Cerebellar nuclear complex (tissue), 1 donor: ENCODE data around the gene DIPK2A.

Source experiments
- DNase-seq, 2 experiments: peaks; one replicate each; lab custom pipeline; 2025; lab: John Stamatoyannopoulos, UW

DIPK2A gene

GRCh38 chr3:143974271-143975238 is 2.9 kb downstream of the DIPK2A start:
- DNase-seq = no peak

- DNase-seq = peak in 1 of 2 experiments; percentile 10
These were observed 4.0 kb downstream of the DIPK2A start for GRCh38 chr3:143975554-143976152.

DNA sequence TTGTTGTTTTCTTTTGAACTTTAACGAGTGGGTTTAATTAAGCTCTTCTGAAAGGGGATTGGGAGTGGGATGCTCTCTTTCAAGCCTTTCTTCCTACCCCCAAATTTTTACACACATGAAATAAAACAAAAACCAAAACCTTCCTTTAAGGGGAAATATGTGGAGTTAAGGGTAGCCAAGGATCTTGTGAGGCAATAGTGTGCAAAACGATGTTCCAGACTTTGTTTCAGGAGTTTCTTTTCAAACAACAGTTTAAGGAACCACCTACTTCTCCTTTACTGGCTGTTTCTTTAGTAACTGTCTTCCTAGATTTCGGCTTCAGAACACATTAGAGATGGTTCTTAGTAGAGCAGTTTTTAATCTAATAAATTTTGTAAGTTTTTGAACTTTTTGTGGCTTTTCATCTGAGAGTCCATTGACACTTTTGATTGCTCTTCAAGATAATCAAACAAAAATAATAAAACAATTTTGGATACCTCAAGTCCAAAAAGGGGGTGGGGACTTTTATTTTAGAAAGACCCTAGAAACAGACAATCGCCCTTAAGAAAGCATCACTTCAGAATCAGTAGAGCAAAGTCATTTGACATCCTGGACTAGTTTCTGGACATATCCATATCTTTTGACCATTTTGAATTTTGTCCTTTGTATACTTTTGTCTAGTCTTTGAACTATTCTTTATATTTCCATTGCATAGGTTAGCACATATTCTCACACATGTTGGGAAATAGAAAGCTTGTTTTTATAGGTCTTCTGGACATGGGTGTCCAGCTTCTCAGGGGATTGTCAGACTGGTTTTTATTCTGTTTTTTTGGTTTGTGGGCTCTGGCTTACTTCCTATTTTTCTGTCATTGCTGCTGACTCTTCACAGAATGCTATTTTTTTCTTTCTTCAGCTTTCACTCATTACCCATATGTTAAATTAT is 6.0 kb downstream of the DIPK2A start:
- no peak for DNase-seq

- no peak for DNase-seq
These were observed 6.6 kb downstream of the DIPK2A start for GRCh38 chr3:143978263-143978631.

- no peak for DNase-seq
These were observed 7.4 kb downstream of the DIPK2A start for GRCh38 chr3:143979041-143979440.

DNA sequence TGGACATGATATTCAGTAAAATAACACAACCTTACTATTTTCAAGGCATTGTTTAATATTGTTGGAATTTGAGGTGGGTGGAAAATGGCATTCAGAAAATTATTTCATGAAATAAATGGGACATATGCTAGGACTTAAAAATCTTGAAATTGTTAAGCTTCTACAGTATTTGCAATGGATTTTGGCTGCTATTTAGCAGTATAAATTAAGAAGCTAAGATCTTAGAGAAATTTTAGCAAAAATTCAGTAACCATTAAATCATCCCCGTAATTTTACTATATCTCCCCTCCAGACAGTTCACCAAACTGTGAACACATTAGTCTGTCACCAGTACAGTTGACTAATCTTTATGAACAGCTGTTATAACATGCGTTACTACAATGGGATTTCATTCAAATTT is 8.2 kb downstream of the DIPK2A start:
- DNase-seq = no peak

DNA sequence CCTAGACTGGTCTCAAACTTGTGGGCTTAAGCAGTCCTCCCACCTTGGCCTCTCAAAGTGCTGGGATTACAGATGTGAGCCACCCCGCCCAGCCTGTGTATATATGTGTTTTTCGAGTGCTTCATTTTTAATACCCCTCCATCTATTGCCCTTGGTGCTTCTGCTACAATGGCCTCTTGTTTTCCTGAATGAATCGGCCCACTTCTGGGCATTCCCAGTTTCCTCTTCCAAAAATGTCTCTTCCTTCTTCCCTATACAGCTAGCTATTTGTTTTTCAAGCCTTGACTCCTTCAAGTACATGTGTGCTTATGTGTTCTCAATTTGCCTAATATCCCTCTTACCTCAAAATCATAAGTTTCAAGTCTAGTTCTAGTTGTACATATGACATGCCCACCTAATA is 16.7 kb downstream of the DIPK2A start:
- DNase-seq = no peak

- DNase-seq = no peak
These were observed 17.8 kb downstream of the DIPK2A start for GRCh38 chr3:143989461-143989860.

- no peak for DNase-seq
These were observed 20.1 kb downstream of the DIPK2A start for GRCh38 chr3:143991713-143992112.

DNA sequence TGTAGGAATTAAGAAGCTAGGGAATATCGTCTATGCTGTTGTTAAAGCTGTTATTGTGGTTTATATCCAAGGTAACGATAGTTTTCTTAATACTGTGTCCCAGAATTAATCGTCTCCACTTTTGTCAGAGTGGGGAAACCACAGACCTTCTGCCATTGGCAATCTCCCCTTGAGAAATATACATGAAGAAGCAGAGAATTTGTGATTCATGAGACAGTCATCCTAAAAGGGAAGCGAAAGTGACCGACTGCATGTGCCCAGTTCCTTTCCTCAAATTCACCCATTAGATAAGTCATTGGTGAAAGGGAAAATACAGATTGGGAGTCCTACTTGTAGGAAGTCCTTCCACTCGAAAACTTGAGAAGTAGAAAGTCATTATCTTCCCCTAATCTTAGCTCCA is 26.6 kb downstream of the DIPK2A start:
- DNase-seq = no peak

DNA sequence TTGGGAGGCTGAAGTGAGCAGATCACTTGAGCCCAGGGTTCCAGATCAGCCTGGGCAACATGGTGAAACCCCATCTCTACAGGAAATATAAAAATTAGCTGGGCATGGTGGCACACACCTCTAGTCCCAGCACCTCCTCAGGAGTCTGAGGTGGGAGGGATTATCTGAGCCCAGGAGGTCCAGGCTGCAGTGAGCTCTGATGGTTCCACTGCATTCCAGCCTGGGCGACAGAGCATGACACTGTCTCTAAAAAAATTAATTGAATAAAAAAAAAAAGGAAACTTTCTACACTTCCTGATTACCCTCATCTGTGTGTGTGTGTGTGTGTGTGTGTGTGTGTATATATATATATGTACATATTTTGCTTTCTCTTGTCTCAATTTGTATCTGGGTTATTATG is 31.4 kb downstream of the DIPK2A start:
- DNase-seq = no peak

- no peak for DNase-seq
These were observed 38.7 kb downstream of the DIPK2A start for GRCh38 chr3:144010371-144010770.

DNA sequence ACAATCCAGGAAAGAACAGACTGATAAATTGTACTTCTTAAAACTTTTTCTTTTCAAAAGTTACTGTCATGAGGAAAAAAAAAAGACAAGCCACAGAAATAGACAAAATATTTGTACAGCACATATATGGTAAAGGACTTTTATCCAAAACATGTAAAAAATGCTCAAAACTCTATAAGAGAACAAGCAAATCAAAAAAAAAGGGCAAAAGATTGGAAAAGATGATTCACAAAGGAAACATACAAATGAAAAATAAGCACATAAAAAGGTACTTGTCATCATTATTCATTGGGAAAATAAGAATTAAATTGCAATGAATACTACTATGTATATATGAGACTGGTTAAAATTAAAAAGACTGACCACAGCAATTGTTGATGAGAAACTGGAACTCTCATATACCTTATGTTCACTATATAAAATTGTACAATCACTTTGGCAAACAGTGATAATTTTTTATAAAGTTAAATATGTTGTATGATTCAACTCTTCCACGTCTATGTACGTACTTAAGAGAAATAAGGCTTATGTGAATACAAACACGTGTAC is 39.7 kb downstream of the DIPK2A start:
- no peak for DNase-seq

DNA sequence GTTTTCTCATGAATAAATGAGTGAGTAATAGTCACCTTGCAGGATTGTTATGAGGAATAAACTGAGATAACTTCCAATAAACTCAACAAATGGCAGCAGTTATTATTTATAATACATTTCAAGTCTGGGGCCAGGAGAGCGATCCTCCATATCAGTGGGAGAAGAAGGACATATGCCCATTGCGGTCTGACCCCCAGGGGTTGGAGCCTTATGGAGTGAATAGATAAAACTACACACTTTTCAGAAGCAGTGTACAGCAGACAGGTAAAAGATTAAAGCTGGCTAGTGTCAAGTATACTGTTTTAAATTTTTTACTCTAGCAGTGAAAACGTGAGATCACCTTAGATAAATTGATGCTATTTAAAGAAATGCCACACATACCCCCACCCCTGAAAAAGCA is 43.5 kb downstream of the DIPK2A start:
- no peak for DNase-seq

GRCh38 chr3:144018776-144019175 is 47.2 kb downstream of the DIPK2A start:
- DNase-seq = no peak
